ENCODE data around the gene TTC23. TPM values are rescaled to one million over a fixed set of nuclear protein-coding genes. Genes with fewer than 3 reads are reported as not detected.

TTC23 gene
- total RNA-seq, 1 donor from 2014 or later: 2.7 TPM

- H3K36me3 Mint-ChIP-seq (ENCODE audit: low read depth): no peaks in the 10 kb centered on the region
- ATAC-seq (ENCODE audit: low read depth) (no peak), DNase-seq (no peak)
- H3K4me3 Mint-ChIP-seq: no peak overlapping the region
- peaks cover 4% of the 10 kb centered on the region for H3K27me3 Mint-ChIP-seq
- no peak overlapping the region for H3K27ac Mint-ChIP-seq
- CTCF ChIA-PET: no interaction called here
- no peaks in the 10 kb centered on the region for H3K9me3 Mint-ChIP-seq
- no peak for TF ChIP-seq CTCF (IDR thresholded peaks at IDR 0.05)
- no peaks in the 10 kb centered on the region for H3K4me1 Mint-ChIP-seq
- intact Hi-C loops (cut with micrococcal nuclease): no loop called here
- POLR2A ChIA-PET: no interaction called here
Observed at GRCh38 chr15:99118801-99119546, 130.4 kb downstream of the TTC23 start.

- no peaks in the 10 kb centered on the region for H3K4me1 Mint-ChIP-seq
- TF ChIP-seq CTCF (IDR thresholded peaks at IDR 0.05): no peak
- H3K36me3 Mint-ChIP-seq (ENCODE audit: low read depth): no peaks in the 10 kb centered on the region
- ATAC-seq (ENCODE audit: low read depth): no peak
- ChIA-PET CTCF (no interaction called here), POLR2A (no interaction called here)
- H3K27me3 Mint-ChIP-seq: peaks cover 6% of the 10 kb centered on the region
- intact Hi-C loops (cut with micrococcal nuclease): no loop called here
- H3K9me3 Mint-ChIP-seq: no peaks in the 10 kb centered on the region
- DNase-seq: no peak
- H3K4me3 Mint-ChIP-seq: no peak overlapping the region
- no peak overlapping the region for H3K27ac Mint-ChIP-seq
Observed at GRCh38 chr15:99118258-99118632, 131.1 kb downstream of the TTC23 start.

DNA sequence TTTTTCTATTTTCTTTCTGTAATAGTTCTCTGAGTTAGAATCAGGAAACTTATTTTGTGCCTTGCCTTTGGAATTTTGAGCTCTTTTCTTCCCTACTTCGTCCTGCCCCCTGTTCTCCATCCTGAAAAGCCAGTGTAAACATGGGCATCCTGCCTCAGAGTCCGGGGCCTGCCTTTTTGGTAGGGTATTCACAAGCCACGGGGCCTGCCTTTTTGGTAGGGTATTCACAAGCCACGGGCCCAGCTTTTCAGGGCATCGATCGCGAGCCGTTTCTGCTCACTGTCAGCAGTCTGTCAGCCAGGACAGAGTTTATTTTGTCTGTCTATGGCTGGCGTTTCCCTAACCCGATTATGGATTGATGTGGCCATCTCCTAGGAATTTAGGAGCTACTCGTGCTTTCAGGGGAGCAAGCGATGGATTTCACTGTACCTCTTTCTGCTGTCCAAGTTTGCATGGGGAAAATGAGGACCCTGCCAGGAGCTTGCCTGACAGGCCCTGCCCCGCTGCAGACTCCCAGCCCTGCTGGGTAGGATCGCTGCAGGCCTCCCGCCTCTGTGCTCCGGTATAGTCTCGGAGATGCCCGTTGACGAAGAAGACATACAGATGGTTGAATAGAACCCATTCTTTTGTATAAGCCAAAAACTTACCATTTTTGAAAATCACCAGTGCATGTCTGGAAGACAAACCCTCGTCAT, 131.7 kb downstream of the TTC23 start:
- Mint-ChIP-seq H3K36me3 (ENCODE audit: low read depth) (no peaks in the 10 kb centered on the region), H3K9me3 (no peaks in the 10 kb centered on the region), H3K27ac (no peak overlapping the region), H3K4me3 (no peak overlapping the region), H3K27me3 (peaks cover 6% of the 10 kb centered on the region), H3K4me1 (no peaks in the 10 kb centered on the region)
- ChIA-PET CTCF (no interaction called here), POLR2A (no interaction called here)
- intact Hi-C loops (cut with micrococcal nuclease): no loop called here
- TF ChIP-seq CTCF (IDR thresholded peaks at IDR 0.05): no peak
- no peak for ATAC-seq (ENCODE audit: low read depth)
- no peak for DNase-seq

GRCh38 chr15:99117111-99117510, 132.3 kb downstream of the TTC23 start:
- Mint-ChIP-seq H3K4me1 (no peaks in the 10 kb centered on the region), H3K9me3 (no peaks in the 10 kb centered on the region), H3K4me3 (no peak overlapping the region), H3K27me3 (peaks cover 6% of the 10 kb centered on the region), H3K36me3 (ENCODE audit: low read depth) (no peaks in the 10 kb centered on the region), H3K27ac (no peak overlapping the region)
- ChIA-PET CTCF (no interaction called here), POLR2A (no interaction called here)
- intact Hi-C loops (cut with micrococcal nuclease): no loop called here
- ATAC-seq (ENCODE audit: low read depth): no peak
- no peak for DNase-seq
- TF ChIP-seq CTCF (IDR thresholded peaks at IDR 0.05): no peak

GRCh38 chr15:99115300-99116215, 133.8 kb downstream of the TTC23 start:
- CTCF ChIA-PET: no interaction called here
- no peak for TF ChIP-seq CTCF (IDR thresholded peaks at IDR 0.05)
- Mint-ChIP-seq H3K4me1 (no peaks in the 10 kb centered on the region), H3K27ac (no peak overlapping the region), H3K4me3 (no peak overlapping the region), H3K9me3 (no peaks in the 10 kb centered on the region), H3K36me3 (ENCODE audit: low read depth) (no peaks in the 10 kb centered on the region), H3K27me3 (peaks cover 6% of the 10 kb centered on the region)
- intact Hi-C loops (cut with micrococcal nuclease): no loop called here
- ATAC-seq (ENCODE audit: low read depth): no peak
- POLR2A ChIA-PET: no interaction called here
- no peak for DNase-seq
